ENCODE measurements around the gene ZNF594. TPM values are rescaled to one million over a fixed set of nuclear protein-coding genes. Genes with fewer than 3 reads are reported as not detected.

ZNF594 gene
- total RNA-seq, 1 experiment from 2014 or later: 12.5 TPM

DNA sequence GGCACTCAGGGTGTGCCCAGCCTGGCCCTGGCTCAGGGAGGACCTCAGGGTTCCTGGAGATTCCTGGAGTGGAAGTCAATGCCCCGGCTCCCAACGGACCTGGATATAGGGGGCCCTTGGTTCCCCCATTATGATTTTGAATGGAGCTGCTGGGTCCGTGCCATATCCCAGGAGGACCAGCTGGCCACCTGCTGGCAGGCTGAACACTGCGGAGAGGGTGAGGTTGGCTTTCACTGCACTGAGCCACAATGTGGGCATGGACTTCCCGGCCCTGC lies 52.3 kb downstream of the ZNF594 start:
- no peaks in the 10 kb centered on the region for H3K9me3 ChIP-seq (ENCODE audit: control insufficient read depth, low read depth, low read length)
- no peaks in the 10 kb centered on the region for H3K27me3 Mint-ChIP-seq (ENCODE audit: low read depth)
- H3K18ac ChIP-seq (ENCODE audit: insufficient read length, low read depth, low read length): no peak overlapping the region
- no peaks in the 10 kb centered on the region for H3K27me3 ChIP-seq (ENCODE audit: insufficient read depth, low read length)
- no peak for DNase-seq
- no peak overlapping the region for H3K4me3 Mint-ChIP-seq
- H4K91ac ChIP-seq (ENCODE audit: insufficient read length, low read depth, low read length): no peak overlapping the region
- H2BK15ac ChIP-seq (ENCODE audit: low read depth, low read length): no peak overlapping the region
- H2BK20ac ChIP-seq (ENCODE audit: low read depth, low read length, poor library complexity, severe bottlenecking): no peak overlapping the region
- H4K20me1 ChIP-seq (ENCODE audit: control insufficient read depth, insufficient read depth, insufficient read length): no peaks in the 10 kb centered on the region
- no peak overlapping the region for H2AK5ac ChIP-seq (ENCODE audit: insufficient read length, low read length)
- H3K4me2 ChIP-seq (ENCODE audit: insufficient read depth, insufficient read length, low read length): no peak overlapping the region
- H3K9ac ChIP-seq (ENCODE audit: extremely low read depth, insufficient read length, low read length): no peak overlapping the region
- no CpG with 5 or more reads among the region's 5 CpGs for WGBS (ENCODE audit: extremely low coverage, insufficient read length, low lambda C conversion rate)
- H3K27ac Mint-ChIP-seq: no peak overlapping the region
- H3K4me1 ChIP-seq (ENCODE audit: insufficient read depth, low read length): no peaks in the 10 kb centered on the region
- H3K23ac ChIP-seq (ENCODE audit: insufficient read length, low read depth, low read length): no peak overlapping the region
- TF ChIP-seq, protein P1, sequence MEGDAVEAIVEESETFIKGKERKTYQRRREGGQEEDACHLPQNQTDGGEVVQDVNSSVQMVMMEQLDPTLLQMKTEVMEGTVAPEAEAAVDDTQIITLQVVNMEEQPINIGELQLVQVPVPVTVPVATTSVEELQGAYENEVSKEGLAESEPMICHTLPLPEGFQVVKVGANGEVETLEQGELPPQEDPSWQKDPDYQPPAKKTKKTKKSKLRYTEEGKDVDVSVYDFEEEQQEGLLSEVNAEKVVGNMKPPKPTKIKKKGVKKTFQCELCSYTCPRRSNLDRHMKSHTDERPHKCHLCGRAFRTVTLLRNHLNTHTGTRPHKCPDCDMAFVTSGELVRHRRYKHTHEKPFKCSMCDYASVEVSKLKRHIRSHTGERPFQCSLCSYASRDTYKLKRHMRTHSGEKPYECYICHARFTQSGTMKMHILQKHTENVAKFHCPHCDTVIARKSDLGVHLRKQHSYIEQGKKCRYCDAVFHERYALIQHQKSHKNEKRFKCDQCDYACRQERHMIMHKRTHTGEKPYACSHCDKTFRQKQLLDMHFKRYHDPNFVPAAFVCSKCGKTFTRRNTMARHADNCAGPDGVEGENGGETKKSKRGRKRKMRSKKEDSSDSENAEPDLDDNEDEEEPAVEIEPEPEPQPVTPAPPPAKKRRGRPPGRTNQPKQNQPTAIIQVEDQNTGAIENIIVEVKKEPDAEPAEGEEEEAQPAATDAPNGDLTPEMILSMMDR (conservative IDR thresholded peaks at IDR 0.05): no peak
- H3T11ph ChIP-seq (ENCODE audit: low read length): no peak overlapping the region
- H3K14ac ChIP-seq (ENCODE audit: insufficient read depth, low read length): no peak overlapping the region
- no peak overlapping the region for H2BK5ac ChIP-seq (ENCODE audit: insufficient read length, low read length)
- no peaks in the 10 kb centered on the region for H3K23me2 ChIP-seq (ENCODE audit: insufficient read length, low read depth, low read length, poor library complexity, severe bottlenecking)
- peaks cover 0 to 2% of the 10 kb centered on the region in 2 experiments; a peak in 1 of 5 replicates for H3K9me3 Mint-ChIP-seq
- H3K56ac ChIP-seq (ENCODE audit: insufficient read length, low read depth, low read length): no peak overlapping the region
- H3K79me1 ChIP-seq (ENCODE audit: insufficient read depth, low read depth, low read length, poor library complexity, severe bottlenecking): no peaks in the 10 kb centered on the region
- H3K79me2 ChIP-seq (ENCODE audit: insufficient read depth, low read length): no peaks in the 10 kb centered on the region
- no peaks in the 10 kb centered on the region for H3K4me1 Mint-ChIP-seq
- no peak overlapping the region for H4K5ac ChIP-seq (ENCODE audit: insufficient read length, low read depth, low read length)
- H2BK120ac ChIP-seq (ENCODE audit: low read depth, low read length, poor library complexity, severe bottlenecking): no peak overlapping the region
- H3K36me3 Mint-ChIP-seq (ENCODE audit: insufficient read depth in 1 of 3, low read depth in 3 of 3): no peaks in the 10 kb centered on the region
- no peak overlapping the region for H3K27ac ChIP-seq (ENCODE audit: insufficient read length, low read depth, low read length)
- H3K4ac ChIP-seq (ENCODE audit: low read depth, low read length): no peak overlapping the region
- no peak overlapping the region for H2AFZ ChIP-seq (ENCODE audit: low read length)
- H2BK12ac ChIP-seq (ENCODE audit: insufficient read length, low read depth, low read length): no peak overlapping the region
- H4K8ac ChIP-seq (replicated peaks; ENCODE audit: insufficient read length, low read depth, low read length): no peak overlapping the region

All from H9 (cell line).